ENCODE data around the gene TMEM81.

TMEM81 gene

DNA sequence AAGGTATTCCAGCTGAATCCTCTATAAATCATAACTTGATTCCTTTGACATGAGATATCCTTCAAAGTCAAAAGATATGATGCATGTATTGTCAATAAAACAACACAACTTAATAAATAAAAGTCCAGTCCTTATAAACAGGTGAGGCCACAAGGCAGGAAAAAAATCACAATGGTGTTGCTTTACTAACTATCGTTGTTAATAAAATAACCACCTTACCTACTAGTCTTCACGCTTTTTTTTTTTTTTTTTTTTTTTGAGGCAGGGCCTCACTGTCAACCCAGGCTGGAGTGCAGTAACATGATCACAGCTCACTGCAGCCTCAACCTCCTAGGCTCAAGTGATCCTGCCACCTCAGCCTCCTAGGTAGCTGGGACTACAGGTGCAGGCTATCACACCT, at the start of gene TMEM81:
TMEM81 (minus strand) TSS at position 101 of the 400 bp plus-strand sequence. CDS start 140 bp downstream, outside the sequence.
- DNase-seq (ENCODE audit: low read depth in 2 of 2), result no peak

GRCh38 chr1:205133287-205133686, 49.0 kb upstream of the TMEM81 start:
- DNase-seq (ENCODE audit: low read depth in 2 of 2), result no peak

DNA sequence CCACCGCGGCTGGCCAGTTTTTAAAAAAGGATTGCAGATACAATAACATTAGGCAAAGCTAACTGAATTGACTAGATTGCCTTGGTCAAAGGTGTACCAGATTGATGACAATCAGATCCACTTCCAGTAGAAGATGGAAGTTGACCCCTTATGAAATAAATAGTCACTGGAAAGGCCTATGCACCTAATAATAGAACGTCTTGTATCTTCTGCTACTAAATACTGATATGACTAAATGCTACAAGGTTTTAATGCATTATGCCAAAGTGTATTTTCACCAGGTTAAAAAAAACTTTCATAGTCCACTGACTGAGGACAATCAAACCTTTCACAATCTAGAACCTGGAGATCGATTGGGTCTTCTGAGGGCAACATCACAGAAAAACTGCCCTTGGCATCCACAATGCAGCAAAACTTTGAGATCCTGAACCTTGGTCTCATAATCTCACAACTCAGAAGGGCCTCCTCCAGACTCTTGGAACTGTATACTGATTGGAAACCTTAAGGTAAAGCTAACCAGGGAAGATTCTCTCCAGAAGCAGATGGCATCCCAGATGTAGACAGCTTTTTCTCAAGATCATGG, 45.3 kb upstream of the TMEM81 start:
- DNase-seq (ENCODE audit: low read depth in 2 of 2), result no peak

GRCh38 chr1:205128050-205128449, 43.8 kb upstream of the TMEM81 start:
- DNase-seq (ENCODE audit: low read depth in 2 of 2), result no peak

DNA sequence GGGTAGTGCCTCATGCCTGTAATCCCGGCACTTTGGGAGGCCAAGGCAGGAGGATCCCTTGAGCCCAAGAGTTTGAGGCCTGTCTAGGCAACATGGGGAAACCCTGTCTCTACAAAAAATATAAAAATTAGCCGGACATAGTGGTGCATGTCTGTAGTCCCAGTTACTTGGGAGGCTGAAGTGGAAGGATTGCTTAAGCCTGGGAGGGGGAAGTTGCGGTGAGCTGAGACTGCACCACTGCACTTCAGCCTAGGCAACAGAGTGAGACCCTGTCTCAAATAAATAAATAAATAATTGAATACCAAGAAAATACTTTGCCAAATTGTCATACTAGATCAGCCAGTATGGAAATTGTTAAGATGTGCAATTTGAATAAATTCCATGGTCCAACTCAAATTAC, 43.4 kb upstream of the TMEM81 start:
- DNase-seq (ENCODE audit: low read depth in 2 of 2), result no peak

GRCh38 chr1:205124726-205125125, 40.5 kb upstream of the TMEM81 start:
- DNase-seq (ENCODE audit: low read depth in 2 of 2), result no peak

- no peak for DNase-seq (ENCODE audit: low read depth in 2 of 2)
Observed at GRCh38 chr1:205122489-205122882, 38.2 kb upstream of the TMEM81 start.

DNA sequence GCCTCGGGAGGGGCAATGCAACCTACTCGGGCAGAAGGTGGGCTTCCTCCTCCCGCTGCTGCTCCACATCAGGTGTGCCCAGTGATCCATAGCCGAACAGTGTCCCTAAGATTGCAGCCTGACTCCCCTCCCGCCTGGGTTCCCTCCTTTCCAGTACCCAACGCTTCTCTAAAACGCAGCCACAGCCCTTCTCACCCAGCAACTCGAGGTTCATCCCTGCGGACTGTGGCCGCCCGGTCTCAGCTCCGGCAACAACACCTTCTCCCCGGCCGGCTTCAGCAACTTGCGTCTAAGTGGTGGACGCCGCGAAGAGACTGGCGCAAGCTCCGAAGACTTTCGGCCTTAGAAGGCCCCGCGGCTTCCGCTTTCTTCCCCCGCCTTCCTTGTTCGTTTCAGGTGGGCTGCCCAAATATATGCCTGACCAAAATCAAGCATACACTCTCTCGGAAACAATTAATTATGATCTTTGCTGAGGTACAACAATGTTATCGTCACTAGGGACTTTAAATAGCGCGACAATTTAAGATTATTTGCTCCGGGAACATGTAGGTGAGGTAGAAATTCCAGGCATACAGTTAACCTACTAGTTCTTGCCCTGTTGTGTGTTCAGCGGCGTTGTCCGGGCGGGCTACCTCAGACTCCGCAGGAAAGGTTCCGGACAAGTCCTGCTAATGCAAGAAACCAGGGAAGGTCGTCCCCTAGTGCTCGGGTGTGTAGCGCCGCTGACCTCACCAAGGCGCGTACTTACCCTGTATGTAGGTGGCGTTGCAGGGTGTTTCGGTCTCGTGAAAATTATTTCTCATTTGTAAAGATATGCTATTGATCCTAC, 37.6 kb upstream of the TMEM81 start, which contains the start of gene RBBP5:
RBBP5 (minus strand) TSS at position 319 of the 829 bp plus-strand sequence; CDS start at position 214, 105 bp downstream.
- peak; percentile 87 to 89 for DNase-seq (ENCODE audit: low read depth in 2 of 2)

GRCh38 chr1:205118752-205119151, 34.5 kb upstream of the TMEM81 start:
- DNase-seq (ENCODE audit: low read depth in 2 of 2), result no peak

- DNase-seq (ENCODE audit: low read depth in 2 of 2), result no peak
Observed at GRCh38 chr1:205111354-205111753, 27.1 kb upstream of the TMEM81 start.

- DNase-seq (ENCODE audit: low read depth in 2 of 2), result no peak
Observed at GRCh38 chr1:205109711-205110110, 25.5 kb upstream of the TMEM81 start.

- no peak for DNase-seq (ENCODE audit: low read depth in 2 of 2)
Observed at GRCh38 chr1:205109269-205109668, 25.0 kb upstream of the TMEM81 start.

- DNase-seq (ENCODE audit: low read depth in 2 of 2), result no peak
Observed at GRCh38 chr1:205108464-205108863, 24.2 kb upstream of the TMEM81 start.

DNA sequence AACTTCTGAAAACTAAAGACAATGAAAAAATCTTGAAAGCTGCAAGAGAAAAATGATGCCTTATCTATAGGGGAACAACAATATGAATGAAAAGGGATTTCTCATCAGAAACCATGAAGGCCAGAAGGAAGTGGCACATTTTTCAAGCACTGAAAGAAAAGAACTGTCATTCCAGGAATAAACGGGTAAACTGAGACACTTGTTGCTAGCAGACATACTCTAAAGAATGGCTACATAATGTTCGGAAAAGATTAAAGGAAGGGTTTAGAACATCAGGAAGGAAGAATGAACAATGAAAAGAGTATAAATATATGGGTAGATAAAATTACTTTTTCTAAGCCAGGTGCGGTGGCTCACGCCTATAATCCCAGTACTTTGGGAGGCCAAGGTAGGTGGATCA, 23.1 kb upstream of the TMEM81 start:
- DNase-seq (ENCODE audit: low read depth in 2 of 2), result no peak

- DNase-seq (ENCODE audit: low read depth in 2 of 2), result no peak
Observed at GRCh38 chr1:205102404-205102803, 18.1 kb upstream of the TMEM81 start.

- DNase-seq (ENCODE audit: low read depth in 2 of 2), result no peak
Observed at GRCh38 chr1:205098242-205098641, 14.0 kb upstream of the TMEM81 start.

DNA sequence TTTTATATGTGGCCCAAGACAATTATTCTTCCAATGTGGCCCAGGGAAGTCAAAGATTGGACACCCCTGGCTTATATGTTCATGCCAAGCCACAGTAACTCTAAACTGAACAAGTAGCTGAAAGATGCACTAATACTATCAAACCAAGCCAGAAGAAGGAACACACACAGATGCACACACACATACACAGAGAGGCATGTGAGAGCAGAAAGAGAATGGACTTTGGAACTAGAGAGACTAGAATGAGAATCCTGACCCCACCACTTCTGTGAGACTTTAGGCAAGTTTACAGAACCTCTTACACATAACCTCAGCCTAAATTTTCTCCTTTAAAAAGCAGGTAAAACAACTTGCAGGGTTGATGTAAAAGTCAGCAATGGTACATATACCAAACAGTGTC, 11.2 kb upstream of the TMEM81 start:
- DNase-seq (ENCODE audit: low read depth in 2 of 2), result no peak

DNA sequence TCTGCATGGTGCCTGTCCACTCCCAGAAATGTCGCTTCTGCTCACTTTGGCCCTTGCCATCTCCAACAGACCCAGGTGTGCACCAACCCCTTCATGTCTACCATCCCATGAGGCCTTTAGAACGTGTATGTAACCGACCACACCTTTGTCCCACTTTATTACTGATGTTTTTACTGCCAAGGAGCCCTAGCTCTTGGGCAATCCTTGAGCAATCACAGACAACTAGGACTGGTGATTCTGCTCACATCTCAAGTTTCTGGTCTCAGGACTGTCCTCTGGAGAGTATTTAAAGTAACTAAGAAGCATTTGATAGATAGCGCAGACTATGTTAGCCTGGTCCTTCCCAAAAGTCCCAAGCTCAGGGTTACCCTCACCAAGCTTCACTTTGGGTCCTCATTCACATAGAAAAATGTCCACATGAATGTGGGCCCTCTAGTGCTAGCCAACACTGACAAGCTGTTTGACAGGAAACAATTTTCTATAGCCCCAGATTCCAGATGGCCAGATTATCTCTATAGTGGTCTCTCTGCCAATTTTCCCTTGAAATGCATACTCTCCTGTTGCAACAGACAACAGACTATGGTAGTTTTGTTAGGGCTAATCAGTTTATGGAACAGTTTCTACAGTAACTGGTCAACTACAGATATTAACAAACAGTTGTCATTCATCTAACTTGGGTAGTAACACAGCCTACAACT, 6.9 kb upstream of the TMEM81 start:
- DNase-seq (ENCODE audit: low read depth in 2 of 2), result no peak

GRCh38 chr1:205088341-205088740, 4.1 kb upstream of the TMEM81 start:
- DNase-seq (ENCODE audit: low read depth in 2 of 2), result no peak

GRCh38 chr1:205082431-205082830, 1.8 kb downstream of the TMEM81 start:
- DNase-seq (ENCODE audit: low read depth in 2 of 2), result no peak

GRCh38 chr1:205077934-205078311, 6.3 kb downstream of the TMEM81 start:
- DNase-seq (ENCODE audit: low read depth in 2 of 2), result no peak

DNA sequence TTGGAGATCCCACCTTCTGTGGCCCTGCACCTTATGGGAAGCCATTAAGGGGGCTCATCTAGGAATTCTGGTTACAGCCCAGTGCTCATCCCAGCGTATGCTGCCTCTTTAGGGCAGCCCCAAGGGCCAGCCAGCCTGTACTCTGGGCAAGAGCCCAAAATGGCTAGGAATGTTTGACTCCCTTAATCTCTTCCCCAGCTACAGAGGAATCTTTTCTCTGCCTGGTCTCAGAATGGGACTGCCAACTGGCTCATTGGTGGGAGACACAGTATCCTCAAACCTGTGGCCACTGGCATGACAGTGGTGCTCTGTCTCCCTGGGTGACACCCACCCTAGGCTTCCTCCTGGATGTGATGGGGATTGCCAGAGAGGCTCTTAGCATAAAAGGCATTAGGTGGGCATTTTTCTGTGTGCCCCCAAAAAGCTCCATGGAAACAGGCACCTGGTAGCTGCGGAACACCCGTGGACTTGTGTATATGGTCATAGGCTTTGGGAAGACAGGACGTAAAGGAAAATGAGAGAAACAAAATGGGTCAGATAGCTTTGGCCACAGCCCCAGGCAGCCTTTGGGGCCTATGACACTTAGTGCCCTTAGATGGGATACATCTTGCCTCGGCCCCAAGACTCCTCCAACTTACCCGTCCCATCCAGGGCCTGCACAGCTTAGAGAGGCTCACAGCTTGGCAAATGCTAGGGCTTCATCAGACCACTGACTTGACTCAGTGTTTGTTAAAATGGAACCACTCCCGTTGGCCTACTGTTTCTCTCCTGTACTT, 6.9 kb downstream of the TMEM81 start:
- DNase-seq (ENCODE audit: low read depth in 2 of 2), result no peak
